IMR-90 (cell line): ENCODE results near the gene ZFP92. TPM values are rescaled to one million over a fixed set of nuclear protein-coding genes. Genes with fewer than 3 reads are reported as not detected.

Experiments
- ATAC-seq: fragments of 200-7000 bp; cut with Tn5 transposase; 2 replicates; pipeline ENCODE4 v1.9.1; 2020; ENCODE audit warnings: low read depth, mild to moderate bottlenecking, moderate library complexity
- BruUV-seq: library from RNA; stranded (reverse); fragments of 400-500 nt; replicated peaks from 2 replicates; lab custom pipeline; 2021; lab: Mats Ljungman, UMichigan
- CTCF ChIA-PET: fragments of 300-600 bp; formaldehyde crosslinking; extraction: SDS; loops from one replicate; lab custom pipeline; 2021; ENCODE audit warnings: antibody characterized with exemption; lab: Yijun Ruan, JAX
- POLR2A ChIA-PET: fragments of 300-600 bp; sonication (Branson Sonifier 250); formaldehyde crosslinking; loops from one replicate; lab custom pipeline; 2022; ENCODE audit warnings: antibody characterized with exemption; ENCODE audit not compliant: unreplicated experiment; lab: Charles Lee
- DNase-seq: peaks from one replicate; pipeline ENCODE4 v3.0.0; 2013
- H2AFZ ChIP-seq: replicated peaks from 2 replicates; pipeline ENCODE3; 2013; ENCODE audit warnings: low read length, mild to moderate bottlenecking; ENCODE audit not compliant: poor library complexity
- H2AK5ac ChIP-seq: 2 replicates; pipeline ENCODE4 v1.6.1; 2013; ENCODE audit warnings: low read depth, low read length, inconsistent platforms
- H2AK9ac ChIP-seq: replicated peaks from 2 replicates; pipeline ENCODE3; 2013; ENCODE audit warnings: mild to moderate bottlenecking, low read depth, low read length, moderate library complexity; ENCODE audit not compliant: poor library complexity
- H2BK120ac ChIP-seq: 2 replicates; pipeline ENCODE4 v1.6.1; 2013; ENCODE audit warnings: low read depth, low read length, inconsistent platforms
- H2BK15ac ChIP-seq: 3 replicates; pipeline ENCODE4 v1.6.1; 2013; ENCODE audit warnings: low read depth, low read length, inconsistent platforms
- H2BK20ac ChIP-seq: 2 replicates; pipeline ENCODE4 v1.6.1; 2013; ENCODE audit warnings: low read depth, mild to moderate bottlenecking, inconsistent platforms, low read length, moderate library complexity
- H2BK5ac ChIP-seq: 2 replicates; pipeline ENCODE4 v1.6.1; 2013; ENCODE audit warnings: mild to moderate bottlenecking, low read depth, low read length, inconsistent platforms; ENCODE audit not compliant: poor library complexity, severe bottlenecking
- H3K14ac ChIP-seq: replicated peaks from 2 replicates; pipeline ENCODE4 v1.6.1; 2013; ENCODE audit warnings: low read depth, low read length, inconsistent platforms
- H3K18ac ChIP-seq: 2 replicates; pipeline ENCODE4 v1.6.1; 2013; ENCODE audit warnings: low read depth, low read length, control low read depth
- H3K23ac ChIP-seq: 2 replicates; pipeline ENCODE4 v1.6.1; 2013; ENCODE audit warnings: low read depth, low read length, inconsistent platforms
- H3K27ac ChIP-seq: 2 replicates; pipeline ENCODE4 v1.5.1; 2013; ENCODE audit warnings: mild to moderate bottlenecking, control low read depth, low read length; ENCODE audit not compliant: insufficient read depth
- H3K27me3 ChIP-seq: 2 replicates; pipeline ENCODE4 v1.6.1; 2013; ENCODE audit warnings: low read length; ENCODE audit not compliant: control insufficient read depth, insufficient read depth
- H3K36me3 ChIP-seq: 2 replicates; pipeline ENCODE4 v1.6.1; 2013; ENCODE audit warnings: low read length, mixed read lengths; ENCODE audit not compliant: control insufficient read depth, insufficient read depth
- H3K4ac ChIP-seq: 2 replicates; pipeline ENCODE4 v1.6.1; 2013; ENCODE audit warnings: low read depth, low read length, inconsistent platforms
- H3K4me1 ChIP-seq: 2 replicates; pipeline ENCODE4 v1.6.1; 2013; ENCODE audit warnings: low read length, mixed read lengths; ENCODE audit not compliant: control insufficient read depth, insufficient read depth
- H3K4me2 ChIP-seq: 2 replicates; pipeline ENCODE4 v1.6.1; 2013; ENCODE audit warnings: low read depth, mild to moderate bottlenecking, control low read depth, low read length, moderate library complexity
- H3K4me3 ChIP-seq: 2 replicates; pipeline ENCODE4 v1.5.1; 2013; ENCODE audit warnings: low read depth, mild to moderate bottlenecking, control low read depth, low read length, moderate library complexity; ENCODE audit not compliant: insufficient read depth
- H3K56ac ChIP-seq: 2 replicates; pipeline ENCODE4 v1.6.1; 2013; ENCODE audit warnings: low read length, inconsistent platforms; ENCODE audit not compliant: insufficient read depth; ENCODE audit errors: extremely low read depth
- H3K79me1 ChIP-seq, 2 experiments: 2 replicates each; pipeline ENCODE4 v1.6.1; 2013; ENCODE audit warnings: low read length in 2 of 2, inconsistent platforms in 1 of 2, low read depth in 1 of 2
- H3K9ac ChIP-seq: 2 replicates; pipeline ENCODE4 v1.6.1; 2013; ENCODE audit warnings: low read depth, low read length, control low read depth
- H3K9me1 ChIP-seq: 2 replicates; pipeline ENCODE4 v1.6.1; 2013; ENCODE audit warnings: low read length, inconsistent platforms; ENCODE audit not compliant: insufficient read depth
- H3K9me3 ChIP-seq: 2 replicates; pipeline ENCODE4 v1.6.1; 2013; ENCODE audit warnings: low read length; ENCODE audit not compliant: control insufficient read depth, insufficient read depth
- H4K20me1 ChIP-seq: 2 replicates; pipeline ENCODE4 v1.6.1; 2013; ENCODE audit warnings: low read length, inconsistent platforms; ENCODE audit not compliant: insufficient read depth
- H4K5ac ChIP-seq: 2 replicates; pipeline ENCODE4 v1.6.1; 2013; ENCODE audit warnings: mild to moderate bottlenecking, low read depth, low read length, control low read depth
- H4K8ac ChIP-seq, 2 experiments: 2 replicates each; pipeline ENCODE4 v1.6.1; 2013; ENCODE audit warnings: low read depth in 2 of 2, low read length in 2 of 2, control low read depth in 1 of 2, inconsistent platforms in 1 of 2
- H4K91ac ChIP-seq: 2 replicates; pipeline ENCODE4 v1.6.1; 2013; ENCODE audit warnings: low read depth, low read length, inconsistent platforms; ENCODE audit not compliant: insufficient read depth
- BHLHE40 ChIP-seq: fragments of 150-350 bp; IDR thresholded peaks from 2 replicates; pipeline ENCODE4 v1.6.1; 2016; ENCODE audit warnings: mild to moderate bottlenecking, low read depth, low read length
- CEBPB ChIP-seq: IDR thresholded peaks from 2 replicates; pipeline ENCODE4 v1.6.1; 2012; ENCODE audit warnings: low read depth, low read length, improper control_type of control experiment
- CHD1 ChIP-seq: IDR thresholded peaks from 2 replicates; pipeline ENCODE4 v1.6.1; 2012; ENCODE audit warnings: low read depth, low read length, improper control_type of control experiment
- FOS ChIP-seq: fragments of 150-350 bp; IDR thresholded peaks from 2 replicates; pipeline ENCODE4 v1.6.1; 2016; ENCODE audit warnings: low read depth, low read length
- MAFK ChIP-seq: IDR thresholded peaks from 2 replicates; pipeline ENCODE4 v1.6.1; 2012; ENCODE audit warnings: low read depth, low read length, improper control_type of control experiment
- NFE2L2 ChIP-seq: fragments of 150-350 bp; IDR thresholded peaks from 2 replicates; pipeline ENCODE4 v1.6.1; 2016; ENCODE audit warnings: low read depth, mild to moderate bottlenecking, low read length
- POLR2A ChIP-seq: IDR thresholded peaks from 2 replicates; pipeline ENCODE4 v1.6.1; 2012; ENCODE audit warnings: mild to moderate bottlenecking, low read depth, low read length
- RCOR1 ChIP-seq: IDR thresholded peaks from 2 replicates; pipeline ENCODE4 v1.6.1; 2012; ENCODE audit warnings: mild to moderate bottlenecking, low read length, improper control_type of control experiment; ENCODE audit not compliant: insufficient replicate concordance
- RFX5 ChIP-seq: IDR thresholded peaks from 2 replicates; pipeline ENCODE4 v1.8.0; 2012; ENCODE audit warnings: low read depth, mild to moderate bottlenecking, low read length, moderate library complexity
- SMC3 ChIP-seq: fragments of 150-350 bp; IDR thresholded peaks from 2 replicates; pipeline ENCODE4 v1.6.1; 2016; ENCODE audit warnings: low read depth, mild to moderate bottlenecking, antibody characterized with exemption, low read length, moderate library complexity
- WGBS, 2 experiments: methylation state at CpG; one replicate each; pipeline versions ENCODE4 v1.1.5 to v1.1.7; 2013; ENCODE audit warnings: missing lambda C conversion rate in 2 of 2; ENCODE audit not compliant: insufficient read length in 1 of 2; ENCODE audit errors: extremely low coverage in 2 of 2; 5-methylcytosine and 5-hydroxymethylcytosine counted together
- dilution Hi-C: fragments of 300-500 bp; cut with HindIII; formaldehyde crosslinking; loops from one replicate; pipeline ENCODE4 v1.14.3; 2018; ENCODE audit warnings: low sequenced_read_pairs; ENCODE audit not compliant: unreplicated experiment
- in situ Hi-C: fragments of 300-500 bp; cut with MboI; formaldehyde crosslinking; loops from 3 replicates; pipeline ENCODE4 v1.14.3; 2019; ENCODE audit warnings: low sequenced_read_pairs, inconsistent platforms, mixed read lengths
- intact Hi-C: fragments of 100-400 bp; cut with micrococcal nuclease; formaldehyde crosslinking; loops from 2 replicates; pipeline ENCODE4 v1.10.0; 2022
- polyA plus RNA-seq, 3 experiments: library from polyadenylated mRNA; depleted of rRNA; stranded (reverse); fragments of >200 nt; gene quantifications; 2 replicates each; pipeline ENCODE4 v1.2.3, GENCODE V29; 2012; ENCODE audit warnings: low replicate concordance in 1 of 3
- total RNA-seq: library from RNA; depleted of rRNA; stranded (reverse); fragments of >200 nt; gene quantifications from 2 replicates; pipeline ENCODE4 v1.2.3, GENCODE V29; 2012
- TF ChIP-seq, protein P1 (sequence below): fragments of 150-350 bp; IDR thresholded peaks from 2 replicates; pipeline ENCODE4 v1.6.1; 2017; ENCODE audit warnings: mild to moderate bottlenecking, antibody characterized with exemption, low read length, low read depth
- TF ChIP-seq, protein P2 (sequence below): conservative IDR thresholded peaks from 2 replicates; pipeline ENCODE4 v1.5.1; 2012; ENCODE audit warnings: mild to moderate bottlenecking, low read depth, low read length, improper control_type of control experiment
- TF ChIP-seq, protein P3 (sequence below): fragments of 150-350 bp; IDR thresholded peaks from 2 replicates; pipeline ENCODE4 v1.6.1; 2016; ENCODE audit warnings: low read depth, mild to moderate bottlenecking, low read length, moderate library complexity, borderline replicate concordance

ZFP92 gene
- total and polyA plus RNA-seq, 2 of the 4 experiments (the other 2 are of a cell fraction), result under 0.01 to 0.03 TPM

DNA sequence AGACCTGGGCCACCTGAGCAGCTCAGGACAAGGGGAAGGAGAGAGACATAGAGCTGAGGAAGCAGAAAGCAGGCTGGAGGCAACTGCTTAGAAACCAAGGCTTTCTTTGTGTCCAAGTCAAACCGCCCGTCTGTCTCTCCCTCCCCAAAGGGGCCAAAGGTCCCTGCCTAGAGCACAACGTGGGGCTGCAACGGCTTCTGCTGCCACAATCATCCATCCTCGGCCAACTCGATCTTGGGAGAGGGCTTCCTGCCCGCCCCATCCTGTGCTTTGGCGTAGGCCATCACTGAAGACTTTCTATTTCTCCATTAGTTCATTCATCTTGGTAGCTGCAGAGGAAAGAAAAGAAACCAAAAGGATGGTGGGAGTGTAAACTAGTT, 36.3 kb downstream of the ZFP92 start:
- Histone ChIP-seq H2AFZ (no peak overlapping the region), H3K4ac (no peak overlapping the region), H2BK5ac (no peak overlapping the region), H2AK5ac (no peak overlapping the region), H3K79me1 (no peaks in the 10 kb centered on the region), H3K9ac (no peak overlapping the region), H3K36me3 (no peaks in the 10 kb centered on the region), H2AK9ac (no peak overlapping the region), H3K4me3 (no peak overlapping the region), H2BK20ac (no peak overlapping the region), H3K18ac (no peak overlapping the region), H3K23ac (no peak overlapping the region), H4K8ac (no peak overlapping the region), H3K4me2 (no peak overlapping the region), H4K5ac (no peak overlapping the region), H2BK15ac (no peak overlapping the region), H3K27me3 (no peaks in the 10 kb centered on the region), H3K56ac (no peak overlapping the region), H2BK120ac (no peak overlapping the region), H3K14ac (no peak overlapping the region), H3K27ac (no peak overlapping the region), H3K4me1 (no peaks in the 10 kb centered on the region), H3K9me1 (no peaks in the 10 kb centered on the region), H4K20me1 (no peaks in the 10 kb centered on the region; the same call in 1 of the 2 replicates), H4K91ac (no peak overlapping the region), H3K9me3 (peaks cover 3% of the 10 kb centered on the region; the same call in 1 of the 2 replicates)
- WGBS, 2 experiments, result 92% methylated on average over 2 of the region's 8 CpGs; no CpG with 5 or more reads in 1 of the 2 experiments
- DNase-seq (no peak), ATAC-seq (no peak)
- intact Hi-C loops (no loop called here), in situ Hi-C loops (no loop called here), dilution Hi-C loops (no loop called here)
- TF ChIP-seq FOS, result no peak
- TF ChIP-seq, protein P1, sequence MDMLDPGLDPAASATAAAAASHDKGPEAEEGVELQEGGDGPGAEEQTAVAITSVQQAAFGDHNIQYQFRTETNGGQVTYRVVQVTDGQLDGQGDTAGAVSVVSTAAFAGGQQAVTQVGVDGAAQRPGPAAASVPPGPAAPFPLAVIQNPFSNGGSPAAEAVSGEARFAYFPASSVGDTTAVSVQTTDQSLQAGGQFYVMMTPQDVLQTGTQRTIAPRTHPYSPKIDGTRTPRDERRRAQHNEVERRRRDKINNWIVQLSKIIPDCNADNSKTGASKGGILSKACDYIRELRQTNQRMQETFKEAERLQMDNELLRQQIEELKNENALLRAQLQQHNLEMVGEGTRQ, result no peak
- TF ChIP-seq BHLHE40, result no peak
- TF ChIP-seq, protein P2, sequence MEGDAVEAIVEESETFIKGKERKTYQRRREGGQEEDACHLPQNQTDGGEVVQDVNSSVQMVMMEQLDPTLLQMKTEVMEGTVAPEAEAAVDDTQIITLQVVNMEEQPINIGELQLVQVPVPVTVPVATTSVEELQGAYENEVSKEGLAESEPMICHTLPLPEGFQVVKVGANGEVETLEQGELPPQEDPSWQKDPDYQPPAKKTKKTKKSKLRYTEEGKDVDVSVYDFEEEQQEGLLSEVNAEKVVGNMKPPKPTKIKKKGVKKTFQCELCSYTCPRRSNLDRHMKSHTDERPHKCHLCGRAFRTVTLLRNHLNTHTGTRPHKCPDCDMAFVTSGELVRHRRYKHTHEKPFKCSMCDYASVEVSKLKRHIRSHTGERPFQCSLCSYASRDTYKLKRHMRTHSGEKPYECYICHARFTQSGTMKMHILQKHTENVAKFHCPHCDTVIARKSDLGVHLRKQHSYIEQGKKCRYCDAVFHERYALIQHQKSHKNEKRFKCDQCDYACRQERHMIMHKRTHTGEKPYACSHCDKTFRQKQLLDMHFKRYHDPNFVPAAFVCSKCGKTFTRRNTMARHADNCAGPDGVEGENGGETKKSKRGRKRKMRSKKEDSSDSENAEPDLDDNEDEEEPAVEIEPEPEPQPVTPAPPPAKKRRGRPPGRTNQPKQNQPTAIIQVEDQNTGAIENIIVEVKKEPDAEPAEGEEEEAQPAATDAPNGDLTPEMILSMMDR, result no peak
- TF ChIP-seq CEBPB, result no peak
- no peak for TF ChIP-seq MAFK
- no peak for TF ChIP-seq SMC3
- no peak for TF ChIP-seq NFE2L2
- TF ChIP-seq RCOR1, result no peak
- TF ChIP-seq, protein P3, sequence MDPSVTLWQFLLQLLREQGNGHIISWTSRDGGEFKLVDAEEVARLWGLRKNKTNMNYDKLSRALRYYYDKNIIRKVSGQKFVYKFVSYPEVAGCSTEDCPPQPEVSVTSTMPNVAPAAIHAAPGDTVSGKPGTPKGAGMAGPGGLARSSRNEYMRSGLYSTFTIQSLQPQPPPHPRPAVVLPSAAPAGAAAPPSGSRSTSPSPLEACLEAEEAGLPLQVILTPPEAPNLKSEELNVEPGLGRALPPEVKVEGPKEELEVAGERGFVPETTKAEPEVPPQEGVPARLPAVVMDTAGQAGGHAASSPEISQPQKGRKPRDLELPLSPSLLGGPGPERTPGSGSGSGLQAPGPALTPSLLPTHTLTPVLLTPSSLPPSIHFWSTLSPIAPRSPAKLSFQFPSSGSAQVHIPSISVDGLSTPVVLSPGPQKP, result no peak
- no peak for TF ChIP-seq CHD1
- no peak for TF ChIP-seq POLR2A
- TF ChIP-seq RFX5, result no peak
- CTCF ChIA-PET, result no interaction called here
- BruUV-seq, result no TSS peak
- POLR2A ChIA-PET, result no interaction called here
